Stimulated activated CD4-positive, alpha-beta T cell treated with anti-CD3 and anti-CD28 coated beads, Interleukin-4, amount 100 ng/mL, for 1 hour (primary cell): ENCODE measurements around the gene AMER1.

Source experiments
- DNase-seq: peaks from one replicate; pipeline ENCODE4 v3.0.0-alpha.2; 2020

AMER1 gene

GRCh38 chrX:64182208-64182607 is 23.3 kb downstream of the AMER1 start:
- no peak for DNase-seq

DNA sequence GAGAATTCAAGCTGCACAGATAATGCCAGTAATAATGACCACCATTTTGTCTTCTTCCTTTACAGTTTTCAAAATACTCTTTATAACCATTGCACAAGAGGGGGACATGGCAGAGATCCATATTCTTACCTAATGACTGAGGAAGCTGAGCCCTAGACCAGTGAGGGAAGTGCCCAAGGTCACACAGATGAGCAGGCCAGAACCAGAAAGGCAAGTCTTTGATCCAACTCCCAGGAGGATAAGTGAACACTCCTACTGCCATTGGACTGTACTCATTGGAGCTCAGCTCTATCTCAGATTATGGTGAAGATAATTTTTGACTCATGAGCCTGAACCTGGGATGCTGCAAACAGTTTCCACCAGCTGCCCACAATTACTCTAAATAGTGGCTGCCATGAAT is 28.6 kb downstream of the AMER1 start:
- DNase-seq = no peak

- DNase-seq = no peak
Measured at GRCh38 chrX:64169988-64170387, 35.5 kb downstream of the AMER1 start.

DNA sequence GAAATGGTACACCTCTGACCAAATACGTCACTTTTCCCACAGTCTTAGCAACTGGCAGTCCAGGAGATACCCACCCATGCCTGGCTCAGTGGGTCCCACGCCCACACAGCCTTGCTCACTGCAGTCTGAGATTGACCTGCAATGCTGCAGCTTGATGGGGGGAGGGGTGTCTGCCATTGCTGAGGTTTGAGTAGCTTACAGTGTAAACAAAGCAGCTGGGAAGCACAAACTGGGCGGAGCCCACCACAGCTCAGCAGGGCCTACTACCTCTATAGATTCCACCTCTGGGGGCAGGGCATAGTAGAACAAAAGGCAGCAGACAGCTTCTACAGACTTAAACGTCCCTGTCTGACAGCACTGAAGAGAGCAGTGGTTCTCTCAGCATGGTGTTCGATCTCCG is 52.7 kb downstream of the AMER1 start:
- DNase-seq = no peak

DNA sequence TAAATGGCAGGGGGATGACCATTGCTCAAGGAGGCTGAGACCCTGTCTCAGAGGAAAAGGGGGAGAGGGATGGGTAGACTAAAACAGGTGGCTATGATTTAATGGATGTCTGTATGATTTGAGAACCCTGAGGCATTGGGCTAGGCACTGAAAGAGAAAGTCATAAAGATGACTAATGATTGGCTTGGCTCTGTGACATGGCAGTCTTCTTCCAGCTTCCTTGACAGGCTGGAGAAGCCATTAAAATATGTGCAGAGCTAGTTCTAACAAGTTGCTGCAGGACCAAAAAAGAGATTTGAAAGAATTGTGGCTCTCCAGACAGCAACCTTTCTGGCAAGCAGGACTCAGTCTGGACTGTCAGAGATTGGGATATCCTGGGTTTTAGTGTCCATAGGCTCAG is 53.6 kb downstream of the AMER1 start:
- no peak for DNase-seq

DNA sequence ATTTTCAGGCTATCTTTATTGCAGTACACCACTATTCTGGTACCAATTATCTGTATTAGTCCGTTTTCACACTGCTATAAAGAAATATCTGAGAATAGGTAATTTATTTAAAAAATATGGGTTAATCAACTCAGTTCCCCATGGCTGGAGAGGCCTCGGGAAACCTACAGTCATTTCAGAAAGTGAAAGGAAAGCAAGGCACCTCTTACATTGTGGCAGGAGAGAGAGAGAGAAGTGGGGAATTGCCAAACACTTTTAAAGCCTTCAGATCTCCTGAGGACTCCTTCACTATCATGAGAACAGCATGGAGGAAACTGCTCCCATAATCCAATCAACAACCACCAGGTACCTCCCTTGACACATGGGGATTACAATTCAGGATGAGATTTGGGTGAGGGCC is 54.7 kb downstream of the AMER1 start:
- DNase-seq = no peak
